ENCODE results near the gene MED15. TPM values are rescaled to one million over a fixed set of nuclear protein-coding genes. Genes with fewer than 3 reads are reported as not detected.

Gene MED15
- total RNA-seq, 1 donor from 2014 or later: 135 TPM

DNA sequence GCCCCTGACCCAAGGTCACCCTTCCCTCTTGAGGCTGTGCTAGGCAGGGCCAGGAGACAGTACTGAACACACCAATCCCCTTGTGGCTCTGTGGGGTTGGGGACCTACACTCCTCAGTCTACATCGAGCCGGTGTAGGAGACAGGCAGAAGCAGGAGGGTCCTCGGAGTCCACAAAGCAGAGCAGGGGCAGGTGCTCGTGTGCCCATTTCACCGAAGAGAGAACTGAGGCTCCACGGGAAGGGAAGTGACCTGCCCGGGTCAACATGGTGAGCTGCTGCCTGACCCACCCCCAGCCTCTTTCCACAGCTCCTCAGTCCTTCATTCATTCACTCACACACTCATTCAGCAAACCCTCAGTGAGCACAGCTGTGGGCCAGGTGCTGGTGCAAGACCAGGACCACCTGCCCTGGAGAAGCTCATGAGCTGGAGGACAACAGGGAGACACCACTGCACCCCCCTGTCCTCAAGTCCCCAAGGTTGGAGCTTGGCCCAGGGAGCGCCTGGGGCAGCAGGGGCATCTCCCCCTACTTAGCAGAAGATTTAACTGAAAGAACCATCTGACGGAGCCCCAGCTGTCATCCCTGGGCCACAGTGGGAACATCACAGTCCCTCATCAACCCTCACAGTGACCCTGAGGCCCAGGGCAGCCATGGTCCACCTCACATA lies 127.3 kb downstream of the MED15 start:
- Mint-ChIP-seq H3K4me3 (no peak overlapping the region), H3K27ac (no peak overlapping the region), H3K36me3 (no peaks in the 10 kb centered on the region), H3K9me3 (peaks cover under 1% of the 10 kb centered on the region), H3K27me3 (ENCODE audit: low read depth) (peaks cover 12% of the 10 kb centered on the region), H3K4me1 (peaks cover 25% of the 10 kb centered on the region)
- TF ChIP-seq CTCF (IDR thresholded peaks at IDR 0.05; ENCODE audit: unreplicated experiment): no peak
- no peak for DNase-seq (ENCODE audit: low spot score in 2 of 2, unreplicated experiment in 2 of 2)

GRCh38 chr22:20635227-20635591 lies 127.8 kb downstream of the MED15 start:
- H3K27ac Mint-ChIP-seq: no peak overlapping the region
- peaks cover 12% of the 10 kb centered on the region for H3K27me3 Mint-ChIP-seq (ENCODE audit: low read depth)
- no peak for TF ChIP-seq CTCF (IDR thresholded peaks at IDR 0.05; ENCODE audit: unreplicated experiment)

DNA sequence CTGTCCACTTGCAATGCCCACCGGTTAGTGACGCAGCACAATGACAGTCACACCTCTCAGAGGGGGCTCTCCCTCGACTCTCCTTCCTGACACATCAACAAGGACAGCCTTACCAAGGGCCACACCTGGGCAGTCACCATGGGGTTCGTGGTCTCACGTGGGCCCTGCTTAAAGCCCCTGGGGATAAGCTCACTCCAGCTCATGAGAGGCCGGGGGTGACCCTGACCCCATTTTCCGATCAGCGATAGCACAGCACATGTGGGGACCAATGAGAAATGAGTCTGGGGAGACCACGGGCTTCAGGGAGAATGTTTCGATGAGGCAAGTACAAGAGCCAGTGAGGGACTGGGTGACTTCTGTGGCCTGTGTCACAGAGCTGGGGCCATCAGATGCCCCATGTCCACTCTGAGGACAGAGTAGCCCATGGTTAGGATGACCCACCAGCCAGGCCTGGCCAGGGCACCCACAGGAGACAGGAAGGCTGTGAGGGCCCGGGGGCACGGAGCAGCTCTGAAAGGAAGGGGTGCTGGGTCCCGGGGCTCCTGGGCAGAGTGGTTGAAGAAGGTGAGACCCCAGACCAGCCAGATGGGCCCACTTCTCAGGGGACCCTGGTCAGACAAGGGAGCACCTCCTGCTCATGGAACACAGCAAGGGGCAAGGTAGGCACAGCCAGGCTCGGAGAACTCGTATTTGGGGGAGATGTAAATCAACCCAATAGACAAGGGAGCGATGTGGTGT lies 128.8 kb downstream of the MED15 start:
- H3K27me3 Mint-ChIP-seq (ENCODE audit: low read depth): peaks cover 12% of the 10 kb centered on the region
- no peaks in the 10 kb centered on the region for H3K36me3 Mint-ChIP-seq
- H3K27ac Mint-ChIP-seq: no peak overlapping the region
- DNase-seq (ENCODE audit: low spot score in 2 of 2, unreplicated experiment in 2 of 2): no peak
- H3K4me1 Mint-ChIP-seq: peaks cover 25% of the 10 kb centered on the region
- H3K9me3 Mint-ChIP-seq: peaks cover 3% of the 10 kb centered on the region
- TF ChIP-seq CTCF (IDR thresholded peaks at IDR 0.05; ENCODE audit: unreplicated experiment): no peak
- no peak overlapping the region for H3K4me3 Mint-ChIP-seq

More at GRCh38 chr22:20635227-20635591, 127.8 kb downstream of the MED15 start:
- no peak overlapping the region for H3K4me3 Mint-ChIP-seq
- peaks cover 3% of the 10 kb centered on the region for H3K9me3 Mint-ChIP-seq
- no peak for DNase-seq (ENCODE audit: low spot score in 2 of 2, unreplicated experiment in 2 of 2)
- no peaks in the 10 kb centered on the region for H3K36me3 Mint-ChIP-seq
- H3K4me1 Mint-ChIP-seq: peaks cover 25% of the 10 kb centered on the region

GRCh38 chr22:20636945-20637344 lies 129.5 kb downstream of the MED15 start:
- no peak for TF ChIP-seq CTCF (IDR thresholded peaks at IDR 0.05; ENCODE audit: unreplicated experiment)
- Mint-ChIP-seq H3K4me1 (peaks cover 25% of the 10 kb centered on the region), H3K36me3 (no peaks in the 10 kb centered on the region), H3K27me3 (ENCODE audit: low read depth) (peaks cover 12% of the 10 kb centered on the region), H3K27ac (no peak overlapping the region), H3K4me3 (no peak overlapping the region), H3K9me3 (peaks cover 3% of the 10 kb centered on the region)
- DNase-seq (ENCODE audit: low spot score in 2 of 2, unreplicated experiment in 2 of 2): no peak

Other genes with a start within 250 kb of the MED15 start
- gene RTN4R, start 239.3 kb upstream of the MED15 start, total RNA-seq: 8.9 to 10.0 TPM (median 9.5 TPM) in 3 replicates
- gene DGCR6L, start 187.6 kb upstream of the MED15 start, total RNA-seq: 38.7 to 40.1 TPM (median 38.7 TPM) in 3 replicates
- 36.8 to 38.3 TPM (median 38.1 TPM) in 3 replicates for gene ZNF74, start 113.5 kb upstream of the MED15 start, total RNA-seq
- gene SCARF2, start 69.8 kb upstream of the MED15 start, total RNA-seq: 45.7 to 47.2 TPM (median 46.8 TPM) in 3 replicates
- gene KLHL22, start 11.8 kb upstream of the MED15 start, total RNA-seq: 58.4 to 60.3 TPM (median 59.9 TPM) in 3 replicates